ENCODE measurements around the gene MRM1. TPM values are rescaled to one million over a fixed set of nuclear protein-coding genes. Genes with fewer than 3 reads are reported as not detected.
A peak's percentile ranks its signal among the peaks of the same experiment; 100 is the strongest.

The MRM1 gene
- total and polyA plus RNA-seq, 2 experiments from 2014 or later: 7.6 to 20.4 TPM

DNA sequence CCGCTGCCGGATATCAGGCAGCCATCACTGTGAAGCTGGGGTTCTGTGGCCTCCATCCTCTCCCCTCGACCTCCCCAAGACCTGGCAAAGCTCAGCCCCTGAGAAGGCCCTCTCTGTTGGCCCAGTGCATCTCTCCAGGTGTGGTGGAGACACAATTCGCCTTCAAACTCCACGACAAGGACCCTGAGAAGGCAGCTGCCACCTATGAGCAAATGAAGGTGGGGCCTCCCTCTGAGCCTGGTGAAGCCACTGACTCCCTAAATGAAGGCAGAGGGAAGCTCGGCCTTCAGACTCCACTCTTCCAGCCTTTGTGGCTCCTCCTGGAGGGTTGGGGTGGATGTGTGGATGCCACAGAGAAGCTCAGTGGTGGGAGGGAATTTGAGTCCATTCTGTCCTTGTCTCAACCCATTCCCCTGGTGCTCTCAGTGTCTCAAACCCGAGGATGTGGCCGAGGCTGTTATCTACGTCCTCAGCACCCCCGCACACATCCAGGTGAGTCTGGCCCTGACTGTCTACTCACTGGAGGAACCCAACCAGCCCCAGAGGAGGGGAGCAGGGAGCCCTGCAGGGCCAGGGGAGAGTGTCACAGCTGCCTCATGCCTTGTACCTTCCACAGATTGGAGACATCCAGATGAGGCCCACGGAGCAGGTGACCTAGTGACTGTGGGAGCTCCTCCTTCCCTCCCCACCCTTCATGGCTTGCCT, 1.7 kb upstream of the MRM1 start (continued):
- TF ChIP-seq, protein P1, sequence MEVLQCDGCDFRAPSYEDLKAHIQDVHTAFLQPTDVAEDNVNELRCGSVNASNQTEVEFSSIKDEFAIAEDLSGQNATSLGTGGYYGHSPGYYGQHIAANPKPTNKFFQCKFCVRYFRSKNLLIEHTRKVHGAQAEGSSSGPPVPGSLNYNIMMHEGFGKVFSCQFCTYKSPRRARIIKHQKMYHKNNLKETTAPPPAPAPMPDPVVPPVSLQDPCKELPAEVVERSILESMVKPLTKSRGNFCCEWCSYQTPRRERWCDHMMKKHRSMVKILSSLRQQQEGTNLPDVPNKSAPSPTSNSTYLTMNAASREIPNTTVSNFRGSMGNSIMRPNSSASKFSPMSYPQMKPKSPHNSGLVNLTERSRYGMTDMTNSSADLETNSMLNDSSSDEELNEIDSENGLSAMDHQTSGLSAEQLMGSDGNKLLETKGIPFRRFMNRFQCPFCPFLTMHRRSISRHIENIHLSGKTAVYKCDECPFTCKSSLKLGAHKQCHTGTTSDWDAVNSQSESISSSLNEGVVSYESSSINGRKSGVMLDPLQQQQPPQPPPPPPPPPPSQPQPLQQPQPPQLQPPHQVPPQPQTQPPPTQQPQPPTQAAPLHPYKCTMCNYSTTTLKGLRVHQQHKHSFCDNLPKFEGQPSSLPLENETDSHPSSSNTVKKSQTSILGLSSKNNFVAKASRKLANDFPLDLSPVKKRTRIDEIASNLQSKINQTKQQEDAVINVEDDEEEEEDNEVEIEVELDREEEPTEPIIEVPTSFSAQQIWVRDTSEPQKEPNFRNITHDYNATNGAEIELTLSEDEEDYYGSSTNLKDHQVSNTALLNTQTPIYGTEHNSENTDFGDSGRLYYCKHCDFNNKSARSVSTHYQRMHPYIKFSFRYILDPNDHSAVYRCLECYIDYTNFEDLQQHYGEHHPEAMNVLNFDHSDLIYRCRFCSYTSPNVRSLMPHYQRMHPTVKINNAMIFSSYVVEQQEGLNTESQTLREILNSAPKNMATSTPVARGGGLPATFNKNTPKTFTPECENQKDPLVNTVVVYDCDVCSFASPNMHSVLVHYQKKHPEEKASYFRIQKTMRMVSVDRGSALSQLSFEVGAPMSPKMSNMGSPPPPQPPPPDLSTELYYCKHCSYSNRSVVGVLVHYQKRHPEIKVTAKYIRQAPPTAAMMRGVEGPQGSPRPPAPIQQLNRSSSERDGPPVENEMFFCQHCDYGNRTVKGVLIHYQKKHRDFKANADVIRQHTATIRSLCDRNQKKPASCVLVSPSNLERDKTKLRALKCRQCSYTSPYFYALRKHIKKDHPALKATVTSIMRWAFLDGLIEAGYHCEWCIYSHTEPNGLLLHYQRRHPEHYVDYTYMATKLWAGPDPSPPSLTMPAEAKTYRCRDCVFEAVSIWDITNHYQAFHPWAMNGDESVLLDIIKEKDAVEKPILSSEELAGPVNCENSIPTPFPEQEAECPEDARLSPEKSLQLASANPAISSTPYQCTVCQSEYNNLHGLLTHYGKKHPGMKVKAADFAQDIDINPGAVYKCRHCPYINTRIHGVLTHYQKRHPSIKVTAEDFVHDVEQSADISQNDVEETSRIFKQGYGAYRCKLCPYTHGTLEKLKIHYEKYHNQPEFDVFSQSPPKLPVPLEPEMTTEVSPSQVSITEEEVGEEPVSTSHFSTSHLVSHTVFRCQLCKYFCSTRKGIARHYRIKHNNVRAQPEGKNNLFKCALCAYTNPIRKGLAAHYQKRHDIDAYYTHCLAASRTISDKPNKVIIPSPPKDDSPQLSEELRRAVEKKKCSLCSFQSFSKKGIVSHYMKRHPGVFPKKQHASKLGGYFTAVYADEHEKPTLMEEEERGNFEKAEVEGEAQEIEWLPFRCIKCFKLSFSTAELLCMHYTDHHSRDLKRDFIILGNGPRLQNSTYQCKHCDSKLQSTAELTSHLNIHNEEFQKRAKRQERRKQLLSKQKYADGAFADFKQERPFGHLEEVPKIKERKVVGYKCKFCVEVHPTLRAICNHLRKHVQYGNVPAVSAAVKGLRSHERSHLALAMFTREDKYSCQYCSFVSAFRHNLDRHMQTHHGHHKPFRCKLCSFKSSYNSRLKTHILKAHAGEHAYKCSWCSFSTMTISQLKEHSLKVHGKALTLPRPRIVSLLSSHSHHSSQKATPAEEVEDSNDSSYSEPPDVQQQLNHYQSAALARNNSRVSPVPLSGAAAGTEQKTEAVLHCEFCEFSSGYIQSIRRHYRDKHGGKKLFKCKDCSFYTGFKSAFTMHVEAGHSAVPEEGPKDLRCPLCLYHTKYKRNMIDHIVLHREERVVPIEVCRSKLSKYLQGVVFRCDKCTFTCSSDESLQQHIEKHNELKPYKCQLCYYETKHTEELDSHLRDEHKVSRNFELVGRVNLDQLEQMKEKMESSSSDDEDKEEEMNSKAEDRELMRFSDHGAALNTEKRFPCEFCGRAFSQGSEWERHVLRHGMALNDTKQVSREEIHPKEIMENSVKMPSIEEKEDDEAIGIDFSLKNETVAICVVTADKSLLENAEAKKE (CRISPR knock-in tag; IDR thresholded peaks at IDR 0.05): no peak
- TF ChIP-seq STAT1 (IDR thresholded peaks at IDR 0.05; ENCODE audit: unreplicated experiment) (no peak), JUNB (IDR thresholded peaks at IDR 0.05; ENCODE audit: unreplicated experiment) (no peak)

DNA sequence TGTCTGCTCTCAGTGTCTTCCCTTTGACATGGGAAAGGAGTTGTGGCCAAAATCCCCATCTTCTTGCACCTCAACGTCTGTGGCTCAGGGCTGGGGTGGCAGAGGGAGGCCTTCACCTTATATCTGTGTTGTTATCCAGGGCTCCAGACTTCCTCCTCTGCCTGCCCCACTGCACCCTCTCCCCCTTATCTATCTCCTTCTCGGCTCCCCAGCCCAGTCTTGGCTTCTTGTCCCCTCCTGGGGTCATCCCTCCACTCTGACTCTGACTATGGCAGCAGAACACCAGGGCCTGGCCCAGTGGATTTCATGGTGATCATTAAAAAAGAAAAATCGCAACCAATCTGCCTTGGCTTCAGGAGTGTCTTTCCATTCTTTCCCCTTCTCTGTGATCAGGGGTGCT, 918 bp upstream of the MRM1 start:
- DNase-seq (ENCODE audit: low spot score) (no peak), ATAC-seq (no peak)
- peak overlapping the region; percentile 92 for H3K4me3 ChIP-seq
- 0 out of 2 replicates have a peak overlapping the region, but pooled peaks have one; percentile 2 for H2AFZ ChIP-seq
- H3K9me3 Mint-ChIP-seq: no peaks in the 10 kb centered on the region
- H3K27ac ChIP-seq (ENCODE audit: low read depth): peak overlapping the region; percentile 86
- peak overlapping the region; percentile 95 for H3K27ac Mint-ChIP-seq
- peaks cover 23% of the 10 kb centered on the region for H3K4me1 ChIP-seq (ENCODE audit: insufficient read depth)
- H3F3A ChIP-seq (replicated peaks; ENCODE audit: low read depth): peaks cover 15% of the 10 kb centered on the region
- H3K79me2 ChIP-seq (replicated peaks; ENCODE audit: insufficient read depth): peaks cover 32% of the 10 kb centered on the region
- H3K4me2 ChIP-seq: peak overlapping the region; percentile 91
- peaks cover 33% of the 10 kb centered on the region for H3K36me3 Mint-ChIP-seq (ENCODE audit: low read depth)
- H3K4me1 Mint-ChIP-seq: peaks cover 20% of the 10 kb centered on the region
- no peaks in the 10 kb centered on the region; the same call in 1 of the 2 replicates for H3K36me3 ChIP-seq (ENCODE audit: insufficient read depth)
- no peaks in the 10 kb centered on the region for H3K27me3 ChIP-seq (ENCODE audit: insufficient read depth)
- peak overlapping the region; percentile 87 for H3K4me3 Mint-ChIP-seq
- H4K20me1 ChIP-seq (replicated peaks; ENCODE audit: insufficient read depth): peaks cover 23% of the 10 kb centered on the region
- peaks cover 19% of the 10 kb centered on the region for H3K27me3 Mint-ChIP-seq (ENCODE audit: insufficient read depth, low read depth, poor library complexity)
- H3K9me2 ChIP-seq (ENCODE audit: insufficient read depth): no peaks in the 10 kb centered on the region
- TF ChIP-seq, protein P2, sequence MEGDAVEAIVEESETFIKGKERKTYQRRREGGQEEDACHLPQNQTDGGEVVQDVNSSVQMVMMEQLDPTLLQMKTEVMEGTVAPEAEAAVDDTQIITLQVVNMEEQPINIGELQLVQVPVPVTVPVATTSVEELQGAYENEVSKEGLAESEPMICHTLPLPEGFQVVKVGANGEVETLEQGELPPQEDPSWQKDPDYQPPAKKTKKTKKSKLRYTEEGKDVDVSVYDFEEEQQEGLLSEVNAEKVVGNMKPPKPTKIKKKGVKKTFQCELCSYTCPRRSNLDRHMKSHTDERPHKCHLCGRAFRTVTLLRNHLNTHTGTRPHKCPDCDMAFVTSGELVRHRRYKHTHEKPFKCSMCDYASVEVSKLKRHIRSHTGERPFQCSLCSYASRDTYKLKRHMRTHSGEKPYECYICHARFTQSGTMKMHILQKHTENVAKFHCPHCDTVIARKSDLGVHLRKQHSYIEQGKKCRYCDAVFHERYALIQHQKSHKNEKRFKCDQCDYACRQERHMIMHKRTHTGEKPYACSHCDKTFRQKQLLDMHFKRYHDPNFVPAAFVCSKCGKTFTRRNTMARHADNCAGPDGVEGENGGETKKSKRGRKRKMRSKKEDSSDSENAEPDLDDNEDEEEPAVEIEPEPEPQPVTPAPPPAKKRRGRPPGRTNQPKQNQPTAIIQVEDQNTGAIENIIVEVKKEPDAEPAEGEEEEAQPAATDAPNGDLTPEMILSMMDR (conservative IDR thresholded peaks at IDR 0.05; ENCODE audit: low read depth in 2 of 2): no peak
- no peak for TF ChIP-seq ZNF114 (CRISPR knock-in tag; IDR thresholded peaks at IDR 0.05)
- TF ChIP-seq, protein P1 (CRISPR knock-in tag; IDR thresholded peaks at IDR 0.05): no peak
- no peak for TF ChIP-seq EZH2phosphoT487 (IDR thresholded peaks at IDR 0.05; ENCODE audit: unreplicated experiment)
- TF ChIP-seq NANOG (IDR thresholded peaks at IDR 0.05; ENCODE audit: borderline replicate concordance): no peak
- TF ChIP-seq JUNB (IDR thresholded peaks at IDR 0.05; ENCODE audit: unreplicated experiment): no peak
